ENCODE results near the gene TMOD1.

TMOD1 gene

GRCh38 chr9:97529363-97530076, 28.1 kb downstream of the TMOD1 start:
- no peak for DNase-seq
- Histone ChIP-seq H4K20me1 (ENCODE audit: insufficient read depth, low read length) (no peaks in the 10 kb centered on the region), H3K9me3 (ENCODE audit: insufficient read depth, low read length, severe bottlenecking) (no peaks in the 10 kb centered on the region), H3K9ac (ENCODE audit: low read depth, low read length) (no peak overlapping the region), H2AFZ (ENCODE audit: low read depth, low read length) (no peak overlapping the region), H3K27ac (ENCODE audit: low read length) (no peak overlapping the region), H3K27me3 (ENCODE audit: insufficient read depth, low read length, poor library complexity) (peaks cover 24% of the 10 kb centered on the region), H3K79me2 (ENCODE audit: insufficient read depth, low read length) (no peaks in the 10 kb centered on the region), H3K4me2 (ENCODE audit: insufficient read depth, low read length) (no peak overlapping the region), H3K4me1 (ENCODE audit: insufficient read depth, low read length) (no peaks in the 10 kb centered on the region), H3K36me3 (ENCODE audit: insufficient read depth, low read length) (no peaks in the 10 kb centered on the region), H3K4me3 (ENCODE audit: low read depth in 1 of 2, low read length in 2 of 2) (no peak overlapping the region)
- no peak for ATAC-seq (ENCODE audit: insufficient read depth, low read depth)
- no peak for TF ChIP-seq CTCF (IDR thresholded peaks at IDR 0.05; ENCODE audit: borderline replicate concordance, extremely low read depth, low read length, poor library complexity, severe bottlenecking)
- no peak for TF ChIP-seq EZH2 (IDR thresholded peaks at IDR 0.05; ENCODE audit: borderline replicate concordance, low read depth, low read length, severe bottlenecking)

- H2AFZ ChIP-seq (ENCODE audit: low read depth, low read length) = no peak overlapping the region
- no peaks in the 10 kb centered on the region for H3K4me1 ChIP-seq (ENCODE audit: insufficient read depth, low read length)
- H3K36me3 ChIP-seq (ENCODE audit: insufficient read depth, low read length) = no peaks in the 10 kb centered on the region
- H3K9ac ChIP-seq (ENCODE audit: low read depth, low read length) = no peak overlapping the region
- DNase-seq (no peak), ATAC-seq (ENCODE audit: insufficient read depth, low read depth) (no peak)
- H3K27ac ChIP-seq (ENCODE audit: low read length) = no peak overlapping the region
- H3K27me3 ChIP-seq (ENCODE audit: insufficient read depth, low read length, poor library complexity) = peaks cover 14% of the 10 kb centered on the region
- H3K4me3 ChIP-seq (ENCODE audit: low read depth in 1 of 2, low read length in 2 of 2) = no peak overlapping the region
- no peaks in the 10 kb centered on the region for H3K79me2 ChIP-seq (ENCODE audit: insufficient read depth, low read length)
- H3K4me2 ChIP-seq (ENCODE audit: insufficient read depth, low read length) = no peak overlapping the region
- no peaks in the 10 kb centered on the region for H4K20me1 ChIP-seq (ENCODE audit: insufficient read depth, low read length)
- TF ChIP-seq CTCF (IDR thresholded peaks at IDR 0.05; ENCODE audit: borderline replicate concordance, extremely low read depth, low read length, poor library complexity, severe bottlenecking) (no peak), EZH2 (IDR thresholded peaks at IDR 0.05; ENCODE audit: borderline replicate concordance, low read depth, low read length, severe bottlenecking) (no peak)
- H3K9me3 ChIP-seq (ENCODE audit: insufficient read depth, low read length, severe bottlenecking) = no peaks in the 10 kb centered on the region
Observed at GRCh38 chr9:97531888-97532376, 30.5 kb downstream of the TMOD1 start.

- H3K9me3 ChIP-seq (ENCODE audit: insufficient read depth, low read length, severe bottlenecking) = no peaks in the 10 kb centered on the region
- TF ChIP-seq EZH2 (IDR thresholded peaks at IDR 0.05; ENCODE audit: borderline replicate concordance, low read depth, low read length, severe bottlenecking) = no peak
- no peak for TF ChIP-seq CTCF (IDR thresholded peaks at IDR 0.05; ENCODE audit: borderline replicate concordance, extremely low read depth, low read length, poor library complexity, severe bottlenecking)
- H3K4me2 ChIP-seq (ENCODE audit: insufficient read depth, low read length) = no peak overlapping the region
- ATAC-seq (ENCODE audit: insufficient read depth, low read depth) = no peak
- H4K20me1 ChIP-seq (ENCODE audit: insufficient read depth, low read length) = no peaks in the 10 kb centered on the region
- H3K4me1 ChIP-seq (ENCODE audit: insufficient read depth, low read length) = no peaks in the 10 kb centered on the region
- no peak overlapping the region for H3K9ac ChIP-seq (ENCODE audit: low read depth, low read length)
- no peak overlapping the region for H3K27ac ChIP-seq (ENCODE audit: low read length)
- peaks cover 16% of the 10 kb centered on the region for H3K27me3 ChIP-seq (ENCODE audit: insufficient read depth, low read length, poor library complexity)
- no peaks in the 10 kb centered on the region for H3K36me3 ChIP-seq (ENCODE audit: insufficient read depth, low read length)
- H3K79me2 ChIP-seq (ENCODE audit: insufficient read depth, low read length) = no peaks in the 10 kb centered on the region
- no peak for DNase-seq
- no peak overlapping the region for H2AFZ ChIP-seq (ENCODE audit: low read depth, low read length)
- no peak overlapping the region for H3K4me3 ChIP-seq (ENCODE audit: low read depth in 1 of 2, low read length in 2 of 2)
Observed at GRCh38 chr9:97534185-97534584, 32.7 kb downstream of the TMOD1 start.
